Smooth muscle cell (in vitro differentiated cells): ENCODE results near the gene BUD13. TPM values are rescaled to one million over a fixed set of nuclear protein-coding genes. Genes with fewer than 3 reads are reported as not detected.

Experiments used
- DNase-seq: peaks from one replicate; lab custom pipeline; 2025; ENCODE audit not compliant: unreplicated experiment; lab: John Stamatoyannopoulos, UW
- H2AFZ ChIP-seq: fragments of 200-600 bp; sonication (generic); 2 replicates; pipeline ENCODE4 v1.6.0; 2016; ENCODE audit warnings: antibody characterized with exemption, low read depth, mild to moderate bottlenecking
- H3F3A ChIP-seq: fragments of 200-600 bp; sonication (generic); 2 replicates; pipeline ENCODE4 v1.6.0; 2017; ENCODE audit warnings: antibody characterized with exemption, low read depth
- H3K27ac ChIP-seq: fragments of 200-600 bp; sonication (generic); 2 replicates; pipeline ENCODE4 v1.5.1; 2016; ENCODE audit warnings: low read depth, mild to moderate bottlenecking
- H3K27me3 ChIP-seq: fragments of 200-600 bp; sonication (generic); 2 replicates; pipeline ENCODE4 v1.6.1; 2016; ENCODE audit warnings: low read depth, mild to moderate bottlenecking
- H3K36me3 ChIP-seq: fragments of 200-600 bp; sonication (generic); 2 replicates; pipeline ENCODE4 v1.5.1; 2016; ENCODE audit warnings: low read depth
- H3K4me1 ChIP-seq: fragments of 200-600 bp; sonication (generic); 2 replicates; pipeline ENCODE4 v1.5.1; 2016; ENCODE audit warnings: low read depth
- H3K4me2 ChIP-seq: fragments of 200-600 bp; sonication (generic); 2 replicates; pipeline ENCODE4 v1.6.0; 2016; ENCODE audit warnings: mild to moderate bottlenecking
- H3K4me3 ChIP-seq: fragments of 200-600 bp; sonication (generic); 2 replicates; pipeline ENCODE4 v1.5.1; 2016; ENCODE audit warnings: mild to moderate bottlenecking
- H3K79me2 ChIP-seq: fragments of 200-600 bp; sonication (generic); 2 replicates; pipeline ENCODE4 v1.6.0; 2016; ENCODE audit warnings: low read depth, mild to moderate bottlenecking
- H3K9ac ChIP-seq: fragments of 200-600 bp; sonication (generic); 2 replicates; pipeline ENCODE4 v1.6.0; 2016; ENCODE audit warnings: low read depth
- H3K9me3 ChIP-seq: fragments of 200-600 bp; sonication (generic); replicated peaks from 2 replicates; pipeline ENCODE4 v1.5.1; 2016; ENCODE audit warnings: low read depth
- H4K20me1 ChIP-seq: fragments of 200-600 bp; sonication (generic); 2 replicates; pipeline ENCODE4 v1.6.0; 2016; ENCODE audit warnings: low read depth
- WGBS: methylation state at CpG from one replicate; pipeline ENCODE4 v1.1.7; 2016; ENCODE audit warnings: low lambda C conversion rate; 5-methylcytosine and 5-hydroxymethylcytosine counted together
- polyA plus RNA-seq: library from polyadenylated mRNA; unstranded; fragments of >200 nt; fragmentation: Nextera tagmentation; extraction: Ambion mirVana; gene quantifications from 2 replicates; pipeline ENCODE4 v1.2.1, GENCODE V29; 2016
- total RNA-seq: library from RNA; depleted of rRNA; stranded (reverse); fragments of >200 nt; gene quantifications from 2 replicates; pipeline ENCODE4 v1.2.3, GENCODE V29; 2014
- TF ChIP-seq, protein P1 (sequence below): fragments of 200-600 bp; sonication (generic); IDR thresholded peaks from 2 replicates; pipeline ENCODE4 v1.5.1; 2017; ENCODE audit warnings: borderline replicate concordance, mild to moderate bottlenecking, antibody characterized with exemption; ENCODE audit not compliant: insufficient read depth, poor library complexity, severe bottlenecking

The BUD13 gene
- total and polyA plus RNA-seq, 2 experiments from 2014 or later: 10.9 to 13.4 TPM

DNA sequence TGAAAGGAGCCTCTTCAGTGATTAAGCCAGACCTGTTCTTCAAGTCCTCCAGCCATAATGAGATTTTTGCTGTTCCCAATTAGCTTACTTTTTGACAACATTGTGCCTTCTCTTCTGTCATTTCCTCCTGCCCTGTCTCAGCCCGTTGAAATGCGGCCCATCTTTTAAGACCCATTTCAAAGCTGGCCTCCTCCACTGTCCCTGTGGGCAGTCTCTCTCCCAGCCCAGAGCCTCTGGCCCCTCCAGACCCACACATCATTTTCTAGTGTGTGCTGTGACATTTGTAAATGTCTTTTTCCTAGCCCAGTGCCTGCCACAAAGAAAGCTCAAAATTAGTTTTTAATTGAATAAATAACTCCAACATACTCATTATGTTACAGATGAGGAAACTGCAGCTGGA is 70.9 kb downstream of the BUD13 start:
- no peaks in the 10 kb centered on the region for H3F3A ChIP-seq
- H3K27me3 ChIP-seq: no peaks in the 10 kb centered on the region
- H3K27ac ChIP-seq: no peak overlapping the region
- H2AFZ ChIP-seq: no peak overlapping the region
- peaks cover 8% of the 10 kb centered on the region for H3K4me1 ChIP-seq
- H3K79me2 ChIP-seq: no peaks in the 10 kb centered on the region
- H3K9ac ChIP-seq: no peak overlapping the region
- no peak for DNase-seq
- no peak overlapping the region for H3K4me2 ChIP-seq
- H3K4me3 ChIP-seq: no peak overlapping the region
- H3K36me3 ChIP-seq: no peaks in the 10 kb centered on the region
- H3K9me3 ChIP-seq: no peaks in the 10 kb centered on the region
- WGBS: 73% methylated on average over 2 of the region's 2 CpGs
- H4K20me1 ChIP-seq: no peaks in the 10 kb centered on the region
- TF ChIP-seq, protein P1, sequence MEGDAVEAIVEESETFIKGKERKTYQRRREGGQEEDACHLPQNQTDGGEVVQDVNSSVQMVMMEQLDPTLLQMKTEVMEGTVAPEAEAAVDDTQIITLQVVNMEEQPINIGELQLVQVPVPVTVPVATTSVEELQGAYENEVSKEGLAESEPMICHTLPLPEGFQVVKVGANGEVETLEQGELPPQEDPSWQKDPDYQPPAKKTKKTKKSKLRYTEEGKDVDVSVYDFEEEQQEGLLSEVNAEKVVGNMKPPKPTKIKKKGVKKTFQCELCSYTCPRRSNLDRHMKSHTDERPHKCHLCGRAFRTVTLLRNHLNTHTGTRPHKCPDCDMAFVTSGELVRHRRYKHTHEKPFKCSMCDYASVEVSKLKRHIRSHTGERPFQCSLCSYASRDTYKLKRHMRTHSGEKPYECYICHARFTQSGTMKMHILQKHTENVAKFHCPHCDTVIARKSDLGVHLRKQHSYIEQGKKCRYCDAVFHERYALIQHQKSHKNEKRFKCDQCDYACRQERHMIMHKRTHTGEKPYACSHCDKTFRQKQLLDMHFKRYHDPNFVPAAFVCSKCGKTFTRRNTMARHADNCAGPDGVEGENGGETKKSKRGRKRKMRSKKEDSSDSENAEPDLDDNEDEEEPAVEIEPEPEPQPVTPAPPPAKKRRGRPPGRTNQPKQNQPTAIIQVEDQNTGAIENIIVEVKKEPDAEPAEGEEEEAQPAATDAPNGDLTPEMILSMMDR: no peak

DNA sequence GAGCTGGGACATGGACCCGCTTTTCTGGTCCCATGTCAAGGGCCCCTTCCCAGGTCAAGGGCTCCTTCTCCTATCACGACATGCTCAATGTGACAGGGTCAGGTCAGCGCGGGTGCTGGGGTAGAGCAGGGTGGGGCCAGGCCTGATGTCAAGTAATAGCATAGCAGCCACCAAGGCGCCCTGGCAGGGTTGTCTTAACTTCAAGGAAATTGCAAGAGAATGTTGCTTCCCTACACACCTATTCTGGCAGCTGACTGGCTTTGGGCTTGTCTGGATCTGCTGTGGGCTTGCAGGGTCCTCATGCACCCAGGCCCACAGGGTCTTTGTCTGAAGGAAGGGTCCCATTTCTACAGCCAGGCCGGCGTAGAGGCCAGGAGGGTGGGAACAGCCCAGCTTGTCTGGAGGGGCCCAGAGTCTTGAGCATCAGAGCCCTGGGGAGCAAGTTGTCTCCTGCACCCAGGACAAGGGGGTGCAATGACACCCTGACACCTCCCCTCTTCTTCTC is 71.4 kb downstream of the BUD13 start:
- Histone ChIP-seq H4K20me1 (no peaks in the 10 kb centered on the region), H3K36me3 (no peaks in the 10 kb centered on the region), H3K27ac (no peak overlapping the region), H3K9me3 (no peaks in the 10 kb centered on the region), H2AFZ (no peak overlapping the region), H3K4me2 (no peak overlapping the region), H3K9ac (no peak overlapping the region), H3K27me3 (no peaks in the 10 kb centered on the region), H3K4me1 (peaks cover 10% of the 10 kb centered on the region), H3K79me2 (no peaks in the 10 kb centered on the region), H3K4me3 (no peak overlapping the region), H3F3A (no peaks in the 10 kb centered on the region)
- no peak for DNase-seq
- 89% methylated on average over 7 of the region's 7 CpGs for WGBS
- TF ChIP-seq, protein P1: no peak

DNA sequence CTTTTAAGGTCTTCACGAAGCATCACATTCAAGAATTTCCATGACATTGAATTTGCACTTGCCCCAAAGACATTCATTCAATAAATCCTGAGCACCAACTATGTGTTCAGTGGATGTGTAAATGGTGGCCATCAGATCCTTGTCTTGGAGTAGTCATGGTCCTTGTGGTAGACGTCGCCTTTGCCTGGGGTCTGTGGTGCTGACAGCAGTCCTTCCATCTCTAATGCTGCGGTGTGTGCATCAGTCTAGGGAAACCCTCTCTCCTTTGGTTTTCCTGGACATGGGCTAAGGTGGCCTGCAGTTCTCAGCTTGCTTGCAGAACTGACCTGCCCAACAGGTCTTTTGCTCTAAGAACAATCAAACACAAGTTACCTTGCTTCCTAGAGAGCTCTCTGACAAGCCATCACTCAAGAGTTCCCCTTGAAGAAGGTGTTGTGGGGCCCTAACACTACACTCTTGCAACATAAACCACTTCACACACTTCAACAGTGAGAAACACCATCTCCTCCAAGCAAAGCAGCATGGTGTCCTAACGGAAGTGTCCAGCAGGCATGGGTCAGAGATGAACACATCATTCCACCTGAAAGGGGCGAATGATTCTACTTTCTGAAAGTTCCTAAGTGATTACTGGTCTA is 72.1 kb downstream of the BUD13 start:
- H3K27me3 ChIP-seq: no peaks in the 10 kb centered on the region
- 96% methylated on average over 6 of the region's 6 CpGs for WGBS
- H3K79me2 ChIP-seq: no peaks in the 10 kb centered on the region
- H4K20me1 ChIP-seq: no peaks in the 10 kb centered on the region
- no peak overlapping the region for H2AFZ ChIP-seq
- no peak overlapping the region for H3K27ac ChIP-seq
- TF ChIP-seq, protein P1: no peak
- H3K9me3 ChIP-seq: no peaks in the 10 kb centered on the region
- H3K4me2 ChIP-seq: no peak overlapping the region
- no peak overlapping the region for H3K4me3 ChIP-seq
- no peaks in the 10 kb centered on the region for H3K36me3 ChIP-seq
- peaks cover 12% of the 10 kb centered on the region for H3K4me1 ChIP-seq
- H3F3A ChIP-seq: no peaks in the 10 kb centered on the region
- H3K9ac ChIP-seq: no peak overlapping the region
- no peak for DNase-seq

Other genes with a start within 250 kb of the BUD13 start
- gene ZPR1, start 15.0 kb upstream of the BUD13 start, total RNA-seq: 26.2 and 34.8 TPM in 2 replicates
- gene ZPR1, start 15.0 kb upstream of the BUD13 start, polyA plus RNA-seq: 34.2 and 48.5 TPM in 2 replicates
- gene APOA5, start 18.9 kb upstream of the BUD13 start, total RNA-seq: not detected in 2 replicates
- not detected in 2 replicates for gene APOA5, start 18.9 kb upstream of the BUD13 start, polyA plus RNA-seq
- not detected in 2 replicates for gene APOA4, start 50.3 kb upstream of the BUD13 start, total RNA-seq
- gene APOA4, start 50.3 kb upstream of the BUD13 start, polyA plus RNA-seq: 0.14 and 0.15 TPM in 2 replicates
- not detected in 2 replicates for gene APOC3, start 56.9 kb upstream of the BUD13 start, total RNA-seq
- gene APOC3, start 56.9 kb upstream of the BUD13 start, polyA plus RNA-seq: 0.54 and 1.1 TPM in 2 replicates
- gene APOA1, start 64.6 kb upstream of the BUD13 start, total RNA-seq: 1.2 and 2.5 TPM in 2 replicates
- gene APOA1, start 64.6 kb upstream of the BUD13 start, polyA plus RNA-seq: 3.2 and 3.8 TPM in 2 replicates